Ovary (tissue), 3 donors: ENCODE results near the gene NUBP2.

Source experiments
- EP300 ChIP-seq: sonication (generic); formaldehyde crosslinking; IDR thresholded peaks from one replicate; pipeline ENCODE4 v1.6.1; 2017; ENCODE audit warnings: antibody characterized with exemption
- POLR2A ChIP-seq: fragments of 450-650 bp; IDR thresholded peaks from one replicate; pipeline ENCODE4 v1.6.1; 2017; ENCODE audit warnings: antibody characterized with exemption, mild to moderate bottlenecking, moderate library complexity
- TF ChIP-seq, protein P1 (sequence below), 3 donors: fragments of 450-650 bp in 2 of 3; fragments of 200-600 bp in 1 of 3; IDR thresholded peaks; one replicate each; pipeline versions ENCODE4 v1.5.1 to v1.8.0; 2016 to 2022; ENCODE audit warnings: antibody characterized with exemption in 3 of 3, mild to moderate bottlenecking in 1 of 3
- donor health status: DM: no; HTN: no; CAD: no.

GRCh38 chr16:1789643-1790045, 6.9 kb downstream of the NUBP2 start:
- TF ChIP-seq, protein P1, sequence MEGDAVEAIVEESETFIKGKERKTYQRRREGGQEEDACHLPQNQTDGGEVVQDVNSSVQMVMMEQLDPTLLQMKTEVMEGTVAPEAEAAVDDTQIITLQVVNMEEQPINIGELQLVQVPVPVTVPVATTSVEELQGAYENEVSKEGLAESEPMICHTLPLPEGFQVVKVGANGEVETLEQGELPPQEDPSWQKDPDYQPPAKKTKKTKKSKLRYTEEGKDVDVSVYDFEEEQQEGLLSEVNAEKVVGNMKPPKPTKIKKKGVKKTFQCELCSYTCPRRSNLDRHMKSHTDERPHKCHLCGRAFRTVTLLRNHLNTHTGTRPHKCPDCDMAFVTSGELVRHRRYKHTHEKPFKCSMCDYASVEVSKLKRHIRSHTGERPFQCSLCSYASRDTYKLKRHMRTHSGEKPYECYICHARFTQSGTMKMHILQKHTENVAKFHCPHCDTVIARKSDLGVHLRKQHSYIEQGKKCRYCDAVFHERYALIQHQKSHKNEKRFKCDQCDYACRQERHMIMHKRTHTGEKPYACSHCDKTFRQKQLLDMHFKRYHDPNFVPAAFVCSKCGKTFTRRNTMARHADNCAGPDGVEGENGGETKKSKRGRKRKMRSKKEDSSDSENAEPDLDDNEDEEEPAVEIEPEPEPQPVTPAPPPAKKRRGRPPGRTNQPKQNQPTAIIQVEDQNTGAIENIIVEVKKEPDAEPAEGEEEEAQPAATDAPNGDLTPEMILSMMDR (IDR thresholded peaks at IDR 0.05): no peak
- TF ChIP-seq EP300 (no peak), POLR2A (no peak)
